Spleen (tissue), 11 donors: Measurements from ENCODE around the gene USP37. TPM values are rescaled to one million over a fixed set of nuclear protein-coding genes. Genes with fewer than 3 reads are reported as not detected.

Experiments
- DNase-seq: peaks from one replicate; pipeline ENCODE4 v3.0.0-alpha.2; 2020
- H3K27ac ChIP-seq, 8 donors: fragments of 200-600 bp; sonication (generic) in 7 of 8; 1 replicate in 4 of 8; 2 replicates in 4 of 8; pipeline versions ENCODE4 v1.5.0 to v1.8.0; 2016 to 2021; ENCODE audit warnings: inconsistent platforms in 4 of 8, mild to moderate bottlenecking in 4 of 8, moderate library complexity in 1 of 8
- H3K27me3 ChIP-seq, 7 donors: fragments of 200-600 bp; sonication (generic) in 6 of 7; replicated peaks in 1 of 7; 1 replicate in 4 of 7; 2 replicates in 3 of 7; pipeline versions ENCODE4 v1.5.0 to v1.8.0; 2016 to 2021; ENCODE audit warnings: inconsistent platforms in 3 of 7, mild to moderate bottlenecking in 1 of 7
- H3K36me3 ChIP-seq, 6 donors: fragments of 200-600 bp; sonication (generic) in 5 of 6; 1 replicate in 4 of 6; 2 replicates in 2 of 6; pipeline versions ENCODE4 v1.5.0 to v1.8.0; 2016 to 2021; ENCODE audit warnings: inconsistent platforms in 2 of 6
- H3K4me1 ChIP-seq, 6 donors: fragments of 200-600 bp; sonication (generic) in 5 of 6; 1 replicate in 3 of 6; 2 replicates in 3 of 6; pipeline versions ENCODE4 v1.5.0 to v1.8.0; 2016 to 2021; ENCODE audit warnings: inconsistent platforms in 3 of 6
- H3K4me3 ChIP-seq, 8 donors: fragments of 200-600 bp; sonication (generic) in 7 of 8; 1 replicate in 4 of 8; 2 replicates in 4 of 8; pipeline versions ENCODE4 v1.5.0 to v1.8.0; 2016 to 2021; ENCODE audit warnings: inconsistent platforms in 4 of 8, mild to moderate bottlenecking in 4 of 8, moderate library complexity in 2 of 8
- H3K9me3 ChIP-seq, 8 donors: fragments of 200-600 bp; sonication (generic) in 7 of 8; 1 replicate in 4 of 8; 2 replicates in 4 of 8; pipeline versions ENCODE4 v1.5.0 to v1.8.0; 2016 to 2021; ENCODE audit warnings: inconsistent platforms in 4 of 8
- POLR2A ChIP-seq, 3 donors: fragments of 450-650 bp; IDR thresholded peaks; one replicate each; pipeline ENCODE4 v1.5.1; 2017; ENCODE audit warnings: antibody characterized with exemption in 3 of 3, mild to moderate bottlenecking in 1 of 3
- POLR2AphosphoS5 ChIP-seq, 3 donors: sonication (generic); formaldehyde crosslinking; IDR thresholded peaks; one replicate each; pipeline ENCODE4 v1.5.1; 2017; ENCODE audit warnings: antibody characterized with exemption in 3 of 3
- WGBS, 5 donors: extraction: QIAGEN DNeasy Blood & Tissue Kit in 3 of 5; methylation state at CpG; one replicate each; pipeline versions ENCODE4 v1.1.5 to v1.1.7; 2013 to 2018; 5-methylcytosine and 5-hydroxymethylcytosine counted together
- intact Hi-C: fragments of 100-400 bp; cut with DNase I; formaldehyde crosslinking; loops from one replicate; pipeline ENCODE4 v1.15.0; 2023; ENCODE audit warnings: low total_unique reads
- polyA plus RNA-seq, 3 donors: library from polyadenylated mRNA; stranded (reverse); fragments of 200-250 nt; gene quantifications; one replicate each; pipeline ENCODE4 v1.2.1, GENCODE V29; 2013
- total RNA-seq, 7 donors: library from RNA; depleted of rRNA in 3 of 7; stranded (reverse); fragments of >200 nt in 3 of 7; fragmentation: NEBNext Ultra II Directional in 4 of 7; extraction: Animal tissue kit (Norgen Biotek cat#: 25700) in 4 of 7; gene quantifications; one replicate each; pipeline versions ENCODE4 v1.1.0 to v1.2.1, GENCODE V29; 2016 to 2021
- TF ChIP-seq, protein P1 (sequence below), 11 experiments: fragments of 200-600 bp in 7 of 11; fragments of 450-650 bp in 4 of 11; sonication (generic) in 4 of 11; IDR thresholded peaks in 8 of 11; conservative IDR thresholded peaks in 3 of 11; 1 replicate in 7 of 11; 2 replicates in 4 of 11; pipeline versions ENCODE4 v1.4.0 to v1.8.0; 2016 to 2021; ENCODE audit warnings: antibody characterized with exemption in 11 of 11, inconsistent platforms in 4 of 11, mild to moderate bottlenecking in 1 of 11
- donor health status: healthy with polysubstance abuse.
- donor health status: DM: no; HTN: no; CAD: no; lungs with moderate emphysema.
- donor health status: DM: no; HTN: no; CAD: no.
- donor health status: Bipolar disorder and iron deficiency.
- donor health status: healthy.
- donor health status: DM: no; HTN: no; CAD: no.
- donor health status: DM: yes; HTN: yes; CAD: no.

The USP37 gene
- total and polyA plus RNA-seq, 10 donors: 1.8 to 19.2 (median 14.1) TPM

DNA sequence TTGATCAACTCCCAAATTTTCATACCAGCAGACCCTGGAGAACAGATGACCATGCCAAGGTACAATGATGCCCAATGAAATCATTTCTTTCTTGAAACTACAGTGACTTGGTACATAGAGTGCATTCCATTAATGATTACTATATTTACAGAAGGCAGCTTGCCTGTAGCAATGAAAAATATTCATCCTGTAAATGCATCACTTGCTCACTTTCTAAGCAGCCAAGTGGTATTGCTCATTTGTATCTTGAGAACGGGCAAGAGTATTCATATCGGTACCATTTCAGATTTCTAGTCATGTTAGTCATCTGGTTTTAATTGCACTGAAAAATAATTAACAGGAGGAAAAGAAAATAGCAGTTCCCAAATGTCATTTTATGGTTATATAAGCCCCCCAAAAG, 89.6 kb downstream of the USP37 start:
- WGBS, 5 donors: 72 to 94% (median 91%) methylated on average over 2 of the region's 2 CpGs
- intact Hi-C loops: no loop called here

DNA sequence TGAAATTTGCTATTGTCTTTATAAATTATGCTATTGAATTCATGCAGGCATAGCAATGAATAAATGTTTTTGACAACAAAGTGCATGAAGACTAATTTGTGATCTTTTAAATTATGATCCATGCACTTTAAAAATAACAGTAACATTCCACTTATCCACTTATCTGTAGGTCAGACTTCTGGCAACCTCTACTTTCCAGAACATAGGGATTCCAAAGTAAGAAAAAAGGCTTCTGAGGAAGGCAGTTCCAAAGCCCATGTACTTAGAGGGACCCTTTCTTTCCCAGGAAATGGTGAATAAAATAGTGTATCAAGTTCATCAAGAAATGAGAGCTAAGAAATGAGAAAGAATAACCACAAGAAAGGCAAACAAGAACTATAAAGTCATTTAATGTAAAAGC, 90.9 kb downstream of the USP37 start:
- peaks cover 0 to 100% (median 67%) of the 10 kb centered on the region in 6 donors for H3K36me3 ChIP-seq
- H3K4me1 ChIP-seq: peaks cover 0 to 12% (median 4%) of the 10 kb centered on the region in 6 donors
- no peak for TF ChIP-seq POLR2A (IDR thresholded peaks at IDR 0.05)
- no peak for TF ChIP-seq POLR2AphosphoS5 (IDR thresholded peaks at IDR 0.05)
- TF ChIP-seq, protein P1, sequence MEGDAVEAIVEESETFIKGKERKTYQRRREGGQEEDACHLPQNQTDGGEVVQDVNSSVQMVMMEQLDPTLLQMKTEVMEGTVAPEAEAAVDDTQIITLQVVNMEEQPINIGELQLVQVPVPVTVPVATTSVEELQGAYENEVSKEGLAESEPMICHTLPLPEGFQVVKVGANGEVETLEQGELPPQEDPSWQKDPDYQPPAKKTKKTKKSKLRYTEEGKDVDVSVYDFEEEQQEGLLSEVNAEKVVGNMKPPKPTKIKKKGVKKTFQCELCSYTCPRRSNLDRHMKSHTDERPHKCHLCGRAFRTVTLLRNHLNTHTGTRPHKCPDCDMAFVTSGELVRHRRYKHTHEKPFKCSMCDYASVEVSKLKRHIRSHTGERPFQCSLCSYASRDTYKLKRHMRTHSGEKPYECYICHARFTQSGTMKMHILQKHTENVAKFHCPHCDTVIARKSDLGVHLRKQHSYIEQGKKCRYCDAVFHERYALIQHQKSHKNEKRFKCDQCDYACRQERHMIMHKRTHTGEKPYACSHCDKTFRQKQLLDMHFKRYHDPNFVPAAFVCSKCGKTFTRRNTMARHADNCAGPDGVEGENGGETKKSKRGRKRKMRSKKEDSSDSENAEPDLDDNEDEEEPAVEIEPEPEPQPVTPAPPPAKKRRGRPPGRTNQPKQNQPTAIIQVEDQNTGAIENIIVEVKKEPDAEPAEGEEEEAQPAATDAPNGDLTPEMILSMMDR (IDR thresholded peaks at IDR 0.05 in 8 of 11, conservative IDR thresholded peaks at IDR 0.05 in 3 of 11): no peak
- intact Hi-C loops: no loop called here
- no peak overlapping the region for H3K27ac ChIP-seq
- no peaks in the 10 kb centered on the region for H3K9me3 ChIP-seq
- H3K27me3 ChIP-seq: no peaks in the 10 kb centered on the region
- H3K4me3 ChIP-seq: no peak overlapping the region
- DNase-seq: no peak

More for the DNA sequence above, 89.6 kb downstream of the USP37 start:
- no peak overlapping the region for H3K4me3 ChIP-seq
- H3K27me3 ChIP-seq: no peaks in the 10 kb centered on the region
- H3K36me3 ChIP-seq: peaks cover 0 to 97% (median 59%) of the 10 kb centered on the region in 6 donors
- no peaks in the 10 kb centered on the region for H3K9me3 ChIP-seq
- H3K27ac ChIP-seq: no peak overlapping the region
- DNase-seq: no peak
- H3K4me1 ChIP-seq: peaks cover 0 to 14% (median 4%) of the 10 kb centered on the region in 6 donors
- TF ChIP-seq POLR2A (IDR thresholded peaks at IDR 0.05) (no peak), POLR2AphosphoS5 (IDR thresholded peaks at IDR 0.05) (no peak)
- TF ChIP-seq, protein P1 (IDR thresholded peaks at IDR 0.05 in 8 of 11, conservative IDR thresholded peaks at IDR 0.05 in 3 of 11): no peak

DNA sequence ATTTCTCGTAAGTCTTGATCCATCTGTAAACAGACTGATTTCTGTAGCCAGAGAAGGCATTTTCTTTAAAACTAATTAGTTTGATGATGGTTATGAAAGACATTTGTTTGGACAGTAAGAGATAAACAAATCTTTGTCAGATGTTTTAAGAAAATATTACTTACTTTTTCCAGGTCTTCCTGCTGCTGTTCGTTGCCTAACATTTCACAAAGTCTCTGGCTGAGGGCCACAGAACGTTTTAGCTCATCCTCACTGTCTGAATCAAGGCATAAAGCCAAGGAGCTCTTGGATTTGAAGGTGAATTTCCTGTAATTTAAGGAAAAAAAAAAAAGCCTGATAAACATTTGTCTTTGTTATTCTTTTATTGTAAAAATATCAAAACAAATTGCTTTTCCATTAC, 91.5 kb downstream of the USP37 start:
- DNase-seq: no peak
- H3K27me3 ChIP-seq: no peaks in the 10 kb centered on the region
- peaks cover 0 to 17% (median 7%) of the 10 kb centered on the region in 6 donors for H3K4me1 ChIP-seq
- no peak overlapping the region for H3K27ac ChIP-seq
- 56 to 69% (median 61%) methylated on average over 3 of the region's 3 CpGs for WGBS, 5 donors
- no peak for TF ChIP-seq POLR2AphosphoS5 (IDR thresholded peaks at IDR 0.05)
- TF ChIP-seq POLR2A (IDR thresholded peaks at IDR 0.05): no peak
- TF ChIP-seq, protein P1 (IDR thresholded peaks at IDR 0.05 in 8 of 11, conservative IDR thresholded peaks at IDR 0.05 in 3 of 11): no peak
- H3K9me3 ChIP-seq: no peaks in the 10 kb centered on the region
- no peak overlapping the region for H3K4me3 ChIP-seq
- peaks cover 0 to 96% (median 63%) of the 10 kb centered on the region in 6 donors for H3K36me3 ChIP-seq
- intact Hi-C loops: no loop called here

DNA sequence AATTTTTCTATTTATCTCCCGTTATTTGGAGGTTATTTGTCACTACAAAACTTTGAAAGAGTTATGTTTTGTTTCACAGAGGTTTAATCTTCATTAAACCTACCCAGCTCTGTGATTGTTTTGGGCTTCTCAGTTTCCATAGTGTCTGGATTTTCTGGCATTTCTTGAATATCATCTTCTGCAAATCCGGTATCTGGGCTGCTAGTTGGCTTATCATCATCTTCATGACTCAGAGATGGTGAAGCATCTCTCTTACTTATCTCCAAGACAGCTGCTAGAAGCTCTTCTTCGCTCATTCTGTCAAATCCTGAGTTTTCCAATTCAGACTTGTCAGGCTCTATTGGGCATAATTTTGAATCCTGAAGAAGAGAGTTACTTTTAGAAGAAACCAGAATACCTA, 93.6 kb downstream of the USP37 start:
- no peaks in the 10 kb centered on the region for H3K27me3 ChIP-seq
- 85 to 96% (median 92%) methylated on average over 3 of the region's 3 CpGs for WGBS, 5 donors
- no peak for TF ChIP-seq POLR2A (IDR thresholded peaks at IDR 0.05)
- no peak for DNase-seq
- intact Hi-C loops: no loop called here
- H3K9me3 ChIP-seq: no peaks in the 10 kb centered on the region
- peaks cover 0 to 88% (median 44%) of the 10 kb centered on the region in 6 donors for H3K36me3 ChIP-seq
- no peak overlapping the region for H3K4me3 ChIP-seq
- no peak overlapping the region for H3K27ac ChIP-seq
- peaks cover 0 to 34% (median 18%) of the 10 kb centered on the region in 6 donors for H3K4me1 ChIP-seq

DNA sequence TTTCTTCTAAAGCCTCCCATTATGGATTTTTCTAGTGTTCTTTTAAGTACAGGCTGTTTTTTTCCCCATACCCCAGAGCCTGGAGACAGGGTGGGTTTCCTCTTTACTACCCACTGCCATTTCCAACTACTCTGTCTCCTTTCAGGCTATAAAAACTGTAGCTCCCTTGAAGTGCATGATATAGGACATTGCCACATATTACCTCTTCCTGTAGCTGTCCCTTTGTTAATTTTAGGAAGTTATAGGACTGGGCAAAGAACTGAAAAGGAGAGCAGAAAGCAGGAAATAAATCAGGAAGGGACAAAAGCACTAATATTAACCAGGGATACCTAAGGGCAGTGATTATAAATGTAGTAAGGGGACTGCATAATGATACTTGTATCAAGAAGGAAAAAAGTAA, 95.2 kb downstream of the USP37 start:
- DNase-seq: no peak
- intact Hi-C loops: no loop called here
- Histone ChIP-seq H3K4me1 (peaks cover 0 to 34% (median 18%) of the 10 kb centered on the region in 6 donors), H3K27me3 (no peaks in the 10 kb centered on the region), H3K27ac (peak overlapping the region in 2 of 8 donors; percentile 48 to 50), H3K36me3 (peaks cover 0 to 87% (median 35%) of the 10 kb centered on the region in 6 donors), H3K9me3 (no peaks in the 10 kb centered on the region), H3K4me3 (no peak overlapping the region)
- TF ChIP-seq, protein P1 (IDR thresholded peaks at IDR 0.05 in 8 of 11, conservative IDR thresholded peaks at IDR 0.05 in 3 of 11): no peak
- TF ChIP-seq POLR2A (IDR thresholded peaks at IDR 0.05) (no peak), POLR2AphosphoS5 (IDR thresholded peaks at IDR 0.05) (no peak)
